ENCODE data around the gene YTHDC2.
A peak's percentile ranks its signal among the peaks of the same experiment; 100 is the strongest.
"Not testable (repeated sequence)": the region's sequence is repeated elsewhere in the genome, so short reads cannot be mapped to it uniquely, and the experiment has no call there.

Gene YTHDC2

DNA sequence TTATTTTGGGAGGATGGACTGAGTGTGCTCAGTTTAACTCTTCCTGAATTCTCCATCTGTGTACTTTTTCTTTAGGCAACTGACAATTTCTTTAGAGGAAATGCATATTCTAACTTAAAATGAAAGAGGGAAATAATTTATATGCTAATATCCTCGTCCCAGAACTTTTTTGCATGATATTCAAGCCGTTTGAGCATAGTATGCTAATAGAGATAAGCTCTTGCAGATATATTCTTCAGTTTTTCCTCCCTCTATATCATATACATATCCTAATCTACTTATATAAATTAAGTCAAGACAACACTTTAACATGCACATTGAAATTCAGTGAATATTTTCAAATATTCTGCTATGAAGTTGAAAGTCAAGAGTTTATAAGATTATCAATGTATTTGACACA lies 84.7 kb downstream of the YTHDC2 start:
- no peak for TF ChIP-seq CTCF (IDR thresholded peaks at IDR 0.05; ENCODE audit: low read length, missing control alignments)
- no peak for DNase-seq (ENCODE audit: low read depth)
- no peak overlapping the region for H3K4me3 ChIP-seq (replicated peaks; ENCODE audit: low read depth, low read length)

DNA sequence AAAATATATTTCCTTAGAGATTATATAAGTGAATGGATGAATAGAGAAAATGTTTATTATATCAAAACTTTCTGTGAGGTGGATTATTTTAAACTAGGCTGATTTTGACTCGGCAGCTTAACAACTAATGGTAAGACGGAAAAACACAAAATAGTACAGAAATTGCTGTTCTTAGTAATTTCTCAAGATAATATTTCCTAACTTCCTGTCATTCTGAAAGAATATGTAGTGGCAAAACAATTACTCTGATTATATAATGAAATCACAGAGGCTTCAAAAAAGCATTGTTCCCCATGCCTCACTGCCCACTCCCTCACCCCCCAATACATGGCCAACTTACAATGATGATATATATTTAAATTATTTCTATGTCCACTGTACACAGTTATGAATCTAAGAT lies 85.4 kb downstream of the YTHDC2 start:
- DNase-seq (ENCODE audit: low read depth), result peak; percentile 17
- no peak for TF ChIP-seq CTCF (IDR thresholded peaks at IDR 0.05; ENCODE audit: low read length, missing control alignments)
- H3K4me3 ChIP-seq (replicated peaks; ENCODE audit: low read depth, low read length), result no peak overlapping the region

DNA sequence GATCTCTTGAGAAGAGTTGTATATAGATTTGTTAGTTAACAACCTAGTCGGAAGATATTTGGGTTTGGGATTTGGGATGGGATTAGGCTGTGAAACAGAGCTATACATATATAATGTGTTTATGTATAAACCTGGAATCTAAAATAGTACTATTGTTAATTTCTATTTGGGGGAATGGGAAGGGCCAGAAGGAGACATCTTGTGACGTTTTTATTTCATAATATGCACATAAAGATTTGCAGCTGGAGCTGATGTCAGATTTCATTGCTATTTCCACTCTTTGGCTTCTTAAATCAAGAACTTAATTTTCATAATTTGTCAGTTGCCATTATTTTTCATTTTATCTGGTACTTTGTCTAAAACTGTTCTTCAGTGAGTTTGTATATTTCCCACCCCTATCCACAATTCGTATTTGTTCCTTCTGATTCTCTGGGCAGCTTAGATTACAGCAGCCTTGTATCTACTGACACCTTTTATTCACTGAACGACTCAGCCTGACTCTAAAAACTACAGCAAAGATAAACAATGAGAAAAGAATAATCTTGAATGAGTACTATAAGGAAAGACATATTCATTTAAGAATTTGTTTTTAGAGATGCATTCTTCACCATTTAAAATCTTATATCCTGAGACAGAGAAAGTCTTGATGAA lies 86.9 kb downstream of the YTHDC2 start:
- DNase-seq (ENCODE audit: low read depth), result no peak
- TF ChIP-seq CTCF (IDR thresholded peaks at IDR 0.05; ENCODE audit: low read length, missing control alignments), result no peak
- no peak overlapping the region for H3K4me3 ChIP-seq (replicated peaks; ENCODE audit: low read depth, low read length)

- H3K4me3 ChIP-seq (replicated peaks; ENCODE audit: low read depth, low read length), result no peak overlapping the region
- no peak for DNase-seq (ENCODE audit: low read depth)
- no peak for TF ChIP-seq CTCF (IDR thresholded peaks at IDR 0.05; ENCODE audit: low read length, missing control alignments)
Measured at GRCh38 chr5:113601423-113601822, 87.9 kb downstream of the YTHDC2 start.

- DNase-seq (ENCODE audit: low read depth), result not testable (repeated sequence)
Measured at GRCh38 chr5:113603246-113603645, 89.8 kb downstream of the YTHDC2 start.

GRCh38 chr5:113606298-113607134 lies 93.0 kb downstream of the YTHDC2 start:
- peak overlapping the region; percentile 30 for H3K4me3 ChIP-seq (replicated peaks; ENCODE audit: low read depth, low read length)
- TF ChIP-seq CTCF (IDR thresholded peaks at IDR 0.05; ENCODE audit: low read length, missing control alignments), result peak; percentile 78
- peak; percentile 80 for DNase-seq (ENCODE audit: low read depth)

More at GRCh38 chr5:113603246-113603645, 89.8 kb downstream of the YTHDC2 start:
- not testable (repeated sequence) for H3K4me3 ChIP-seq (replicated peaks; ENCODE audit: low read depth, low read length)

DNA sequence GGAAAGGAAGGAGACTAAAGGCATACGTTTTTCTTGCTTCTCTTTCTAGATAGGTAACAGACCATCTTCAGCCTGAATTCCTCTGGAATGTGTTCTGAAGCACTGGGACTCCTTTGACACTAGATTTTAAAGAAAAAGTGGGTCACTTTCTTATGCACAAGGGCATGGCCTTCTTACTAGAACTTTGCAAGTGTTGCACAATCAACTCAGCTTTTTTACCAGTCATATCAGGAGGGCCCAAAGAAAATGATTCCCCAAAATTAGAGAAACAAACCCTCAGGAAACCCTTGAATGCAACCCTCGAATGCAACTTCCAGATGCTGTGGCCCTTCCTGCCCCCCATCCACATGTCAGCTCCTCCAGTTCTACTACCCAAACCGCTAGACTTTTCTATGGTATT lies 93.9 kb downstream of the YTHDC2 start:
- TF ChIP-seq CTCF (IDR thresholded peaks at IDR 0.05; ENCODE audit: low read length, missing control alignments), result no peak
- no peak overlapping the region for H3K4me3 ChIP-seq (replicated peaks; ENCODE audit: low read depth, low read length)
- no peak for DNase-seq (ENCODE audit: low read depth)
